Measurements from ENCODE around the gene SPOCK2.
"Not testable (repeated sequence)": the region's sequence is repeated elsewhere in the genome, so short reads cannot be mapped to it uniquely, and the experiment has no call there.

Gene SPOCK2

GRCh38 chr10:72043016-72043834, 45.1 kb downstream of the SPOCK2 start:
- Mint-ChIP-seq H3K4me1 (peaks cover under 1% of the 10 kb centered on the region), H3K36me3 (no peaks in the 10 kb centered on the region), H3K4me3 (no peak overlapping the region), H3K9me3 (no peaks in the 10 kb centered on the region), H3K27me3 (no peaks in the 10 kb centered on the region), H3K27ac (peak overlapping the region; percentile 30)

GRCh38 chr10:72041491-72041890, 46.9 kb downstream of the SPOCK2 start:
- no peaks in the 10 kb centered on the region for H3K27me3 Mint-ChIP-seq
- no peaks in the 10 kb centered on the region for H3K4me1 Mint-ChIP-seq
- H3K9me3 Mint-ChIP-seq: no peaks in the 10 kb centered on the region
- H3K27ac Mint-ChIP-seq: no peak overlapping the region
- H3K36me3 Mint-ChIP-seq: no peaks in the 10 kb centered on the region
- no peak overlapping the region for H3K4me3 Mint-ChIP-seq

GRCh38 chr10:72039377-72039776, 49.0 kb downstream of the SPOCK2 start:
- Mint-ChIP-seq H3K27me3 (no peaks in the 10 kb centered on the region), H3K4me1 (no peaks in the 10 kb centered on the region), H3K36me3 (no peaks in the 10 kb centered on the region), H3K4me3 (no peak overlapping the region), H3K27ac (no peak overlapping the region), H3K9me3 (no peaks in the 10 kb centered on the region)

- Mint-ChIP-seq H3K27me3 (no peaks in the 10 kb centered on the region), H3K36me3 (no peaks in the 10 kb centered on the region), H3K4me3 (no peak overlapping the region), H3K27ac (no peak overlapping the region), H3K4me1 (no peaks in the 10 kb centered on the region), H3K9me3 (no peaks in the 10 kb centered on the region)
Measured at GRCh38 chr10:72038458-72039001, 49.8 kb downstream of the SPOCK2 start.

- no peaks in the 10 kb centered on the region for H3K4me1 Mint-ChIP-seq
- no peaks in the 10 kb centered on the region for H3K9me3 Mint-ChIP-seq
- H3K4me3 Mint-ChIP-seq: no peak overlapping the region
Measured at GRCh38 chr10:72037811-72038210, 50.5 kb downstream of the SPOCK2 start.

GRCh38 chr10:72037266-72037665, 51.1 kb downstream of the SPOCK2 start:
- H3K4me3 Mint-ChIP-seq: no peak overlapping the region
- H3K4me1 Mint-ChIP-seq: no peaks in the 10 kb centered on the region
- no peaks in the 10 kb centered on the region for H3K27me3 Mint-ChIP-seq
- H3K36me3 Mint-ChIP-seq: no peaks in the 10 kb centered on the region
- H3K9me3 Mint-ChIP-seq: no peaks in the 10 kb centered on the region
- no peak overlapping the region for H3K27ac Mint-ChIP-seq

More at GRCh38 chr10:72037811-72038210, 50.5 kb downstream of the SPOCK2 start:
- Mint-ChIP-seq H3K27ac (peak overlapping the region; percentile 41), H3K27me3 (no peaks in the 10 kb centered on the region), H3K36me3 (no peaks in the 10 kb centered on the region)

GRCh38 chr10:72035252-72035887, 53.0 kb downstream of the SPOCK2 start:
- H3K4me3 Mint-ChIP-seq: no peak overlapping the region
- H3K9me3 Mint-ChIP-seq: no peaks in the 10 kb centered on the region
- H3K27ac Mint-ChIP-seq: no peak overlapping the region
- no peaks in the 10 kb centered on the region for H3K4me1 Mint-ChIP-seq
- no peaks in the 10 kb centered on the region for H3K36me3 Mint-ChIP-seq
- no peaks in the 10 kb centered on the region for H3K27me3 Mint-ChIP-seq

- H3K4me1 Mint-ChIP-seq: no peaks in the 10 kb centered on the region
- no peaks in the 10 kb centered on the region for H3K27me3 Mint-ChIP-seq
- no peak overlapping the region for H3K4me3 Mint-ChIP-seq
- H3K27ac Mint-ChIP-seq: no peak overlapping the region
- H3K9me3 Mint-ChIP-seq: no peaks in the 10 kb centered on the region
- H3K36me3 Mint-ChIP-seq: no peaks in the 10 kb centered on the region
Measured at GRCh38 chr10:72034761-72035160, 53.6 kb downstream of the SPOCK2 start.

- no peak overlapping the region for H3K4me3 Mint-ChIP-seq
- H3K27ac Mint-ChIP-seq: no peak overlapping the region
- no peaks in the 10 kb centered on the region for H3K9me3 Mint-ChIP-seq
- H3K36me3 Mint-ChIP-seq: no peaks in the 10 kb centered on the region
- H3K4me1 Mint-ChIP-seq: no peaks in the 10 kb centered on the region
- H3K27me3 Mint-ChIP-seq: no peaks in the 10 kb centered on the region
Measured at GRCh38 chr10:72034040-72034499, 54.3 kb downstream of the SPOCK2 start.

- H3K27me3 Mint-ChIP-seq, H3K36me3 Mint-ChIP-seq, H3K4me1 Mint-ChIP-seq, H3K9me3 Mint-ChIP-seq, H3K27ac Mint-ChIP-seq, H3K4me3 Mint-ChIP-seq: not testable (repeated sequence)
Measured at GRCh38 chr10:72032409-72033162, 55.8 kb downstream of the SPOCK2 start.

GRCh38 chr10:72031706-72032105, 56.6 kb downstream of the SPOCK2 start:
- H3K4me1 Mint-ChIP-seq: no peaks in the 10 kb centered on the region
- no peak overlapping the region for H3K27ac Mint-ChIP-seq
- no peak overlapping the region for H3K4me3 Mint-ChIP-seq
- H3K9me3 Mint-ChIP-seq: no peaks in the 10 kb centered on the region
- H3K36me3 Mint-ChIP-seq: no peaks in the 10 kb centered on the region
- H3K27me3 Mint-ChIP-seq: peaks cover 2% of the 10 kb centered on the region

- Mint-ChIP-seq H3K27me3 (peaks cover 2% of the 10 kb centered on the region), H3K9me3 (no peaks in the 10 kb centered on the region), H3K36me3 (no peaks in the 10 kb centered on the region), H3K4me3 (no peak overlapping the region), H3K4me1 (no peaks in the 10 kb centered on the region), H3K27ac (no peak overlapping the region)
Measured at GRCh38 chr10:72030762-72031543, 57.4 kb downstream of the SPOCK2 start.

- Mint-ChIP-seq H3K27me3 (peaks cover 2% of the 10 kb centered on the region), H3K9me3 (no peaks in the 10 kb centered on the region)
Measured at GRCh38 chr10:72029414-72029813, 58.9 kb downstream of the SPOCK2 start.

GRCh38 chr10:72027498-72027897, 60.9 kb downstream of the SPOCK2 start:
- H3K27me3 Mint-ChIP-seq: peaks cover 2% of the 10 kb centered on the region
- H3K4me1 Mint-ChIP-seq: no peaks in the 10 kb centered on the region
- H3K9me3 Mint-ChIP-seq: no peaks in the 10 kb centered on the region
- H3K27ac Mint-ChIP-seq: no peak overlapping the region
- H3K36me3 Mint-ChIP-seq: no peaks in the 10 kb centered on the region
- H3K4me3 Mint-ChIP-seq: no peak overlapping the region

More at GRCh38 chr10:72029414-72029813, 58.9 kb downstream of the SPOCK2 start:
- no peaks in the 10 kb centered on the region for H3K36me3 Mint-ChIP-seq
- no peaks in the 10 kb centered on the region for H3K4me1 Mint-ChIP-seq
- no peak overlapping the region for H3K4me3 Mint-ChIP-seq
- H3K27ac Mint-ChIP-seq: no peak overlapping the region
